NCI-H2196 treated with DMSO at 0.1 percent for 48 hours (cell line): ENCODE measurements around the gene RBFOX2.
"Not testable (repeated sequence)": the region's sequence is repeated elsewhere in the genome, so short reads cannot be mapped to it uniquely, and the experiment has no call there.

Experiments
- DNase-seq: peaks from one replicate; lab custom pipeline; 2025; ENCODE audit not compliant: unreplicated experiment; lab: John Stamatoyannopoulos, UW

Gene RBFOX2

GRCh38 chr22:36010090-36010489, 18.5 kb downstream of the RBFOX2 start:
- peak; percentile 3 for DNase-seq

- no peak for DNase-seq
Observed at GRCh38 chr22:36009085-36009484, 19.5 kb downstream of the RBFOX2 start.

DNA sequence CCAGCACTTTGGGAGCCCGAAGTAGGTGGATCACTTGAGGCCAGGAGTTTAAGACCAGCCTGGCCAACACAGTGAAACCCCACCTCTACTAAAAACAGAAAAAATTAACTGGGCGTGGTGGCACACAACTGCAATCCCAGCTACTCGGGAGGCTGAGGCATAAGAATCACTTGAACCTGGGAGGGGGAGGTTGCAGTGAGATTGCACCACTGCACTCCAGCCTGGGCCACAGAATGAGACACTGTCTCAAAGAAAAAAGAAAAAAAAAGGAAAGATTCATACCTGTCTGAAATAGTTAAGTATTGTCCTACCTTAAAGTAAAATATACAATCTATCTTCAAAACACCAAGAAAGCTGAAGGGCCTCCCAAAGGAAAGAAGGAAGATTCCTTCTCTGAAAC, 20.1 kb downstream of the RBFOX2 start:
- no peak for DNase-seq

DNA sequence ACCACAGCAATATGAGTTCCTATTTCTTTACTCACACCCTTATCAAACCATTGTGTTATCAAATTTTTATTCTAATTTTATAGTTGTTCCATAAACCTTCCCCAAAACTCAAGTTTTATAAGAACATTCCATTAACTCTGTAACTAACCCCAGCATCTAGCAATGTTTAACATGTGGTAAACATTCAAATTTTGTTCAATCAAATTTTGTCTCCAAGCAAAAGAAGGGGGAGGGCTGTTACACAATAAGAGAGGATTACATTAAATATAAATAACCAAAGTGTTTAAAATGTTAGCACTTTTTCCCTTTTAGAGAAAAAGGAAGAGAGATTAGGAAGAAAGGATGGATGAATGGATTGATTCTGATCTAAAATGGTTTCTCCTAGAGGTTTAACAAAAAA, 20.5 kb downstream of the RBFOX2 start:
- no peak for DNase-seq

- DNase-seq: no peak
Observed at GRCh38 chr22:36003972-36004674, 24.5 kb downstream of the RBFOX2 start.

GRCh38 chr22:36002718-36003260, 25.8 kb downstream of the RBFOX2 start:
- DNase-seq: no peak

- DNase-seq: no peak
Observed at GRCh38 chr22:36002084-36002483, 26.5 kb downstream of the RBFOX2 start.

DNA sequence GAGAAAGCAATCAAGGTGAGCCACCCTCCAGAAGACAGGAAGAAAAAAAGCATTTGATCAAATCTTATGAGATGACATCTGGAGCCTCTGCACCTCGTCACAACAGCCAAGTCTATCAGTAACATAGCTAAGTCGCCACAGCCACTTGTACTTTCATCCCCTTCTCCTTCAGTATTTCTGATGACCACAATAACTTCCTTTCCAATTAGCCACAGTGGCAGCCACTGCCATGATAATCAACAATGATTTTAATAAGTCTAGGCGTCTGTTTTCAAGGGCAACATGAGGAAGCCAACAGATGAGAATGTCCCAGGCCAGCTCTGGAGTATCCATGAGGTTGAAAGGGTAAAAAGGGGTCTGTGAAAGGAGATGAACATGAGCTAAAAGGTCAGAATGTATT, 29.9 kb downstream of the RBFOX2 start:
- DNase-seq: no peak

DNA sequence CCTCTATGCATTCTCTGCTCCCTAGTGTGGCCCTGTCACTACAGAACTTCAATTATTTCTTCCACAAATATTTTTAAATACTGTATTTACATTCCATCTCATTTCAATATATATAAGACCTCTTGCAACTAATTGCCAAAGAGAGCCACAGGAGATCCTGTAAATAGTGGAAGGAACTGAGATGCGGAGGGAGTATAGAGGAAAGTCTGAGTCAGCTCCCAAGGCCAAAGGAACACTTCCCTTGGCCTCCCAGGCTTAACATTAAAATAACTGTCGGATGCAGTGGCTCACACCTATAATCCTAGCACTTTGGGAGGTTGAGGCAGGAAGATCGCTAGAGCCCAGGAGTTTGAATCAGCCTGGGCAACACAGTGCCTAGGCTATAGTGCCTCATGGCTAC, 31.2 kb downstream of the RBFOX2 start:
- no peak for DNase-seq

GRCh38 chr22:35996596-35996995, 32.0 kb downstream of the RBFOX2 start:
- no peak for DNase-seq

DNA sequence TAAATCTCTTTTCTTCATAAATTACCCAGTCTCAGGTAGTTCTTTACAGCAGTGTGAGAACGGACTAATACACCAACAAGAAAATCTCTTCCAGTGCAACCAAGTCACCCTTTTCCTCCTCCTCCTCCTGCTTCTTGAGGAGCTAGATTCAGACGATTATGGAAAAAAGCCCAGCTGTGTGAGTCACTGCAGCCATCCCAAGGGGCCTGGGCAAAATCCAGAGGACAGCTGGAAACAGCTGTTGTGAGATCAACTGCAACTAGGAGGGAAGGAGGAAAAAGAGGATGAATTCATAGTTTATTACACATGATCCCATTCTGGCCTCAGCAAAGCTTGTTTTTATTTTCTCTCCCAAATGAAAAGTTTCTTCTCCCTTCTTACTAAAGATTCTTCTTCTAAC, 32.9 kb downstream of the RBFOX2 start:
- no peak for DNase-seq

GRCh38 chr22:35995348-35995747, 33.3 kb downstream of the RBFOX2 start:
- no peak for DNase-seq

- DNase-seq: not testable (repeated sequence)
Observed at GRCh38 chr22:35993727-35994126, 34.9 kb downstream of the RBFOX2 start.

- DNase-seq: no peak
Observed at GRCh38 chr22:35993048-35993714, 35.4 kb downstream of the RBFOX2 start.

GRCh38 chr22:35991168-35991567, 37.5 kb downstream of the RBFOX2 start:
- DNase-seq: no peak

DNA sequence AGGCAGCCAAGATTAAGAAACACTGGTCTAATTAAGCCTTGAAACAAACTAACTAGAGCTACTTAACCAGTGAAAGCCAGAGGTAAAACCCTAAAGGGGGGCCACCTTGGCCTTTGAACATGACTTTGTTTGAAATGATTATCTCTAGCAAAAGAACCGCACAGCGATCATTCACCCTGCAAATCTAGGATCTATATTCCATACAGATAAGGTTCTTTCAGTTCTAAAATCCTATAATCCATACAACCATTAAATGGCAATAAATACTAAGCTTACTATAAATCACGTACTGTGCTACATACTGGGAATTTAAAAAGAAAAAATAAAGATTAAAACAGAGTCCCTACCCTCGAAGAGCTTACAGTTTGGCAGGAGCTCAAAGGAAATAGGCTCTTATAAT, 40.6 kb downstream of the RBFOX2 start:
- DNase-seq: no peak

- DNase-seq: no peak
Observed at GRCh38 chr22:35987487-35987886, 41.1 kb downstream of the RBFOX2 start.

DNA sequence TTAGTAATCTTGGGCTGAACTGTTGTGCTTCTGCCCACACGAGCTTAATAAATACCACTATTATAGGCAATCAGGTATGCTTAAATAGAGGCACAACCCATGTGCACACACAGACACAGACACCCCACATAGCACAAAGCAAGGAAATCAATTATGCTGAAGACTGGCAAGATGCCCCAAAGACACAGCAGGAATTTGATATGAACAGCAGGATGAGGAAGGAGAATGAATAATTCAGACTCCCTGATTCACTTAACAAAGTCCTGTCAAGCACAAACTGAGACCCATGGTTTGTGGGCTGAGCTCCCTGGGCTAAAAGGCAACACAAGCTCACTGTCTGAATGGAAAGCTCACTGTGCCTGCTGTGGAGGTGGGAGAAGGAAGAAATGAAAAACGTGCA, 42.5 kb downstream of the RBFOX2 start:
- DNase-seq: no peak

DNA sequence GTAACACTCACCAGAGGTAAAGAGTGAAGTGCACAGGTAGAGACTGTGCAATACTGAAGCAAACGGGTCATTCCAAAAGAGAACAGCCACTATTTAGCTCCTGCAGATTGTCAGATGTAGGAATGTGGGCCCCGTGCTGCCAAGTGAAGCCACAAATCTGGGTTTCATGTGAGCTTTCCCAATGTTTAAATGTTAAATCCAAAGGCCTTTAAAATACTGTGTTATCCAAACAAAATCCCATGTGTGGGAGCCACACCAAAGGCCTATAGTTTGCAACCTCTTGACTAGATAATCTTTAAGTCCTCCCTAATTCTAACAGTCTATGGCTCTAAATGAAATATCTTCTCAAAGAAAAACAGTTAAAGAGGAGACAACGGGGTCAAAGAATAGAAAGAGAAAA, 43.3 kb downstream of the RBFOX2 start:
- DNase-seq: no peak

GRCh38 chr22:35984183-35985175, 44.1 kb downstream of the RBFOX2 start:
- DNase-seq: no peak

GRCh38 chr22:35981900-35982299, 46.7 kb downstream of the RBFOX2 start:
- DNase-seq: no peak
